MM.1S (cell line): ENCODE data around the gene UGT1A7.

Source experiments
- CTCF ChIP-seq: fragments of 300-600 bp; sonication (generic); IDR thresholded peaks from 2 replicates; pipeline ENCODE4 v1.5.1; 2016; ENCODE audit warnings: antibody characterized with exemption, low read length, mixed read lengths
- EZH2 ChIP-seq: fragments of 300-600 bp; sonication (generic); optimal IDR thresholded peaks from 2 replicates; pipeline ENCODE3; 2017; ENCODE audit warnings: low read depth, mild to moderate bottlenecking, antibody characterized with exemption, low read length, mixed read lengths

DNA sequence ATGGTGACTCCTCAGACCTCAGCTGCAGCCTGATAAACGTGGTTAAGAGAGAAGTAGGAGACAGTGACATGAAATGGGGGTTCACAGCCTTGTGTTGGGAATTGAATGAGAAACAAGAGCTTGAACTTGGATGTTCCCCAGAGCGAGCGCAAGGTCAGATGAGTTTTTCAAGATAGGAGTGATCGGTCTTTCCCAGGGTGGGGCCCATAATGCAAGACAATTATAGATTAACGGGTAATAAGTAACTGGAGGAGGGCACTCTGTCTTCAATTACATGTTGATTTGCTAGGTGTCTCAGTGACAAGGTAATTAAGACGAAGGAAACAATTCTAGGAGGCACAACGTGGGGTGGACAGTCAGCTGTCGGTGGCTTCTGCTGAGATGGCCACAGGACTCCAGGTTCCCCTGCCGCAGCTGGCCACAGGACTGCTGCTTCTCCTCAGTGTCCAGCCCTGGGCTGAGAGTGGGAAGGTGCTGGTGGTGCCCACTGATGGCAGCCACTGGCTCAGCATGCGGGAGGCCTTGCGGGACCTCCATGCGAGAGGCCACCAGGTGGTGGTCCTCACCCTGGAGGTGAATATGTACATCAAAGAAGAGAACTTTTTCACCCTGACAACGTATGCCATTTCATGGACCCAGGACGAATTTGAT is 31.0 kb downstream of the UGT1A7 start, which contains the start of gene UGT1A5:
- TF ChIP-seq CTCF (no peak), EZH2 (no peak)
